K562 (cell line): Measurements from ENCODE around the gene FAM83E. TPM values are rescaled to one million over a fixed set of nuclear protein-coding genes. Genes with fewer than 3 reads are reported as not detected.

Source experiments
- ATAC-seq: fragments of 200-7000 bp; cut with Tn5 transposase; 3 replicates; pipeline ENCODE4 v1.9.1; 2020; ENCODE audit warnings: moderate library complexity
- BruUV-seq: library from RNA; stranded (reverse); fragments of 400-500 nt; replicated peaks from 2 replicates; lab custom pipeline; 2021; lab: Mats Ljungman, UMichigan
- CTCF ChIA-PET: fragments of 300-600 bp; formaldehyde crosslinking; extraction: SDS; loops from one replicate; lab custom pipeline; 2021; ENCODE audit warnings: low intra/inter-chr PET ratio; lab: Yijun Ruan, JAX
- POLR2A ChIA-PET: fragments of 300-600, 350-650 bp; sonication (Branson Sonifier 250); formaldehyde crosslinking; extraction: SDS; loops from one replicate; lab custom pipeline; 2021; ENCODE audit warnings: antibody characterized with exemption, inconsistent platforms; lab: Yijun Ruan, JAX
- DNase-seq, 4 experiments: peaks; one replicate each; pipeline versions ENCODE4 v3.0.0 to v3.0.0-alpha.2; 2011 to 2018; ENCODE audit warnings: low spot score in 3 of 4, mixed read lengths in 3 of 4; ENCODE audit errors: extremely low read depth in 1 of 4
- FAIRE-seq: peaks from 2 replicates; lab custom pipeline; 2011; peaks lifted over from hg19 to GRCh38; lab: Jason Lieb, UNC
- H2AFZ ChIP-seq: 2 replicates; pipeline ENCODE4 v1.6.0; 2011; ENCODE audit warnings: low read depth, low read length, control low read depth, inconsistent platforms
- H3K27ac ChIP-seq: fragments of 200-600 bp; 3 replicates; pipeline ENCODE4 v1.8.0; 2011; ENCODE audit warnings: low read depth, mild to moderate bottlenecking, control low read depth, inconsistent platforms, low read length, moderate library complexity, mixed read lengths; ENCODE audit errors: extremely low read depth
- H3K27me3 ChIP-seq, 2 experiments: fragments of 300-600 bp in 1 of 2; 2 replicates in 1 of 2; 3 replicates in 1 of 2; pipeline versions ENCODE4 v1.6.0 to v1.8.0; 2011; ENCODE audit warnings: inconsistent platforms in 2 of 2, low read length in 2 of 2, mild to moderate bottlenecking in 1 of 2, mixed read lengths in 1 of 2, moderate library complexity in 1 of 2; ENCODE audit not compliant: control insufficient read depth in 2 of 2, insufficient read depth in 2 of 2
- H3K36me3 ChIP-seq: fragments of 300-600 bp; 3 replicates; pipeline ENCODE4 v1.8.0; 2011; ENCODE audit warnings: mild to moderate bottlenecking, low read length, inconsistent platforms; ENCODE audit not compliant: control insufficient read depth, insufficient read depth
- H3K4me1 ChIP-seq, 2 experiments: fragments of 200-600 bp in 1 of 2; replicated peaks in 1 of 2; 2 replicates in 1 of 2; 3 replicates in 1 of 2; pipeline versions ENCODE4 v1.5.1 to v1.8.0; 2011; ENCODE audit warnings: inconsistent platforms in 2 of 2, low read length in 2 of 2, mild to moderate bottlenecking in 1 of 2, mixed read lengths in 1 of 2, moderate library complexity in 1 of 2; ENCODE audit not compliant: control insufficient read depth in 2 of 2, insufficient read depth in 2 of 2
- H3K4me2 ChIP-seq: 2 replicates; pipeline ENCODE4 v1.6.1; 2011; ENCODE audit warnings: low read length, control low read depth, inconsistent platforms, mixed read lengths; ENCODE audit not compliant: insufficient read depth
- H3K4me3 ChIP-seq: fragments of 200-600 bp; sonication (generic), shearing (Covaris generic); 2 replicates; pipeline ENCODE4 v1.5.1; 2016; ENCODE audit warnings: control low read depth, inconsistent platforms
- H3K79me2 ChIP-seq: fragments of 200-600 bp; 3 replicates; pipeline ENCODE4 v1.8.0; 2011; ENCODE audit warnings: low read length, inconsistent platforms; ENCODE audit not compliant: control insufficient read depth, insufficient read depth
- H3K9ac ChIP-seq, 2 experiments: 2 replicates each; pipeline versions ENCODE4 v1.6.0 to v1.6.1; 2011; ENCODE audit warnings: low read depth in 2 of 2, low read length in 2 of 2, control low read depth in 1 of 2, inconsistent platforms in 1 of 2, mild to moderate bottlenecking in 1 of 2, mixed read lengths in 1 of 2; ENCODE audit not compliant: insufficient read depth in 1 of 2
- H3K9me1 ChIP-seq: one replicate; pipeline ENCODE4 v1.6.0; 2011; ENCODE audit warnings: inconsistent platforms, mild to moderate bottlenecking, low read length, moderate library complexity; ENCODE audit not compliant: control insufficient read depth, insufficient read depth
- H3K9me3 ChIP-seq: replicated peaks from 2 replicates; pipeline ENCODE4 v1.5.1; 2011; ENCODE audit warnings: low read depth, low read length, inconsistent platforms; ENCODE audit not compliant: control insufficient read depth, insufficient read depth
- H4K20me1 ChIP-seq: replicated peaks from 2 replicates; pipeline ENCODE4 v1.6.1; 2011; ENCODE audit warnings: low read length, inconsistent platforms, mixed read lengths; ENCODE audit not compliant: control insufficient read depth, insufficient read depth
- CBX3 ChIP-seq, 2 experiments: IDR thresholded peaks; 1 replicate in 1 of 2; 2 replicates in 1 of 2; pipeline ENCODE4 v1.6.1; 2012; ENCODE audit warnings: inconsistent platforms in 2 of 2, low read length in 2 of 2, borderline replicate concordance in 1 of 2, control low read depth in 1 of 2
- CSDE1 ChIP-seq, 2 experiments: fragments of 450-650 bp; IDR thresholded peaks; 2 replicates each; pipeline ENCODE4 v1.6.1; 2016; ENCODE audit warnings: mild to moderate bottlenecking in 1 of 2
- FOXK1 ChIP-seq: sonication (generic); formaldehyde crosslinking; IDR thresholded peaks from 2 replicates; pipeline ENCODE4 v1.8.0; 2022; ENCODE audit warnings: missing genetic modification reagents, mild to moderate bottlenecking, borderline replicate concordance
- NBN ChIP-seq: fragments of 450-650 bp; IDR thresholded peaks from 2 replicates; pipeline ENCODE4 v1.6.1; 2016; ENCODE audit warnings: low read depth, mild to moderate bottlenecking
- ZBTB9 ChIP-seq: fragments of 450-650 bp; formaldehyde crosslinking; IDR thresholded peaks from 2 replicates; pipeline ENCODE4 v1.4.0; 2020; ENCODE audit warnings: mild to moderate bottlenecking, moderate library complexity
- ZNF407 ChIP-seq: fragments of 450-650 bp; IDR thresholded peaks from 2 replicates; pipeline ENCODE4 v1.6.1; 2016; ENCODE audit warnings: low read depth
- ZZZ3 ChIP-seq: fragments of 450-650 bp; IDR thresholded peaks from 2 replicates; pipeline ENCODE4 v1.6.1; 2016; ENCODE audit warnings: antibody characterized with exemption, mild to moderate bottlenecking, moderate library complexity
- WGBS: fragments of 100-300 bp; shearing (Covaris generic); methylation state at CpG from one replicate; pipeline ENCODE4 v1.1.6; 2016; ENCODE audit warnings: low coverage, mixed read lengths; ENCODE audit not compliant: insufficient coverage; ENCODE audit errors: missing lambda C conversion rate; 5-methylcytosine and 5-hydroxymethylcytosine counted together
- in situ Hi-C: fragments of 300-500 bp; cut with MboI; formaldehyde crosslinking; loops from 4 replicates; pipeline ENCODE4 v1.15.0; 2018; ENCODE audit warnings: inconsistent platforms, mixed read lengths
- intact Hi-C: fragments of 100-400 bp; cut with micrococcal nuclease; formaldehyde crosslinking; loops from 2 replicates; pipeline ENCODE4 v1.14.2; 2022
- polyA plus RNA-seq, 8 experiments: library from polyadenylated mRNA; depleted of rRNA in 4 of 8; stranded (reverse) in 5 of 8; unstranded in 3 of 8; fragments of >200 nt; fragmentation: Nextera tagmentation in 2 of 8; fragmentation: Illumina TruSeq in 1 of 8; extraction: Ambion mirVana in 2 of 8; extraction: Trizol in 1 of 8; gene quantifications; 2 replicates each; pipeline versions ENCODE4 v1.2.1 to v1.2.3, GENCODE V29; 2011 to 2014; ENCODE audit warnings: inconsistent platforms in 1 of 8, missing spikeins in 1 of 8
- total RNA-seq, 7 experiments: library from RNA; depleted of rRNA in 6 of 7; stranded (reverse); fragments of >200 nt in 6 of 7; fragmentation: Illumina TruSeq in 2 of 7; extraction: Trizol in 2 of 7; gene quantifications; 2 replicates each; pipeline versions ENCODE4 v1.2.1 to v1.2.3, GENCODE V29; 2011 to 2021; ENCODE audit warnings: low replicate concordance in 1 of 7

FAM83E gene
- total and polyA plus RNA-seq, 9 of the 15 experiments (the other 6 are each of a cell fraction or from before 2014, with no cell fraction given) = 0.15 to 0.87 (median 0.29) TPM; not detected in 4

- TF ChIP-seq CBX3 (IDR thresholded peaks at IDR 0.05; ENCODE audit: borderline replicate concordance in 1 of 2, low read length in 2 of 2) = no peak
- TF ChIP-seq ZZZ3 = no peak
- TF ChIP-seq FOXK1 (CRISPR knock-in tag) = no peak
- TF ChIP-seq ZBTB9 (CRISPR knock-in tag) = no peak
- TF ChIP-seq NBN = no peak
Measured at GRCh38 chr19:48644839-48645619, 30.2 kb upstream of the FAM83E start (continued).

- no peak for FAIRE-seq
- Histone ChIP-seq H3K79me2 (peaks cover 7% of the 10 kb centered on the region; the same call in 2 of the 3 replicates), H3K9me1 (no peaks in the 10 kb centered on the region), H3K36me3 (no peaks in the 10 kb centered on the region), H3K4me2 (peak overlapping the region; percentile 84), H3K27me3 (no peaks in the 10 kb centered on the region), H3K4me1 (peaks cover 21 to 44% of the 10 kb centered on the region in 2 experiments; a peak in 4 of 5 replicates), H4K20me1 (no peaks in the 10 kb centered on the region), H3K27ac (no peak overlapping the region), H2AFZ (peak overlapping the region; percentile 73), H3K9me3 (no peaks in the 10 kb centered on the region), H3K4me3 (no peak overlapping the region), H3K9ac (peak overlapping the region in 1 of 2 experiments; percentile 40; a peak in 1 of 4 replicates)
- ChIA-PET POLR2A (interaction anchor here (0.6 to 1.0 kb wide), 2 partner anchors 103 to 156 kb away, joined by 3 read pairs; no protein-coding TSS in a partner anchor), CTCF (interaction anchor here (0.8 kb wide), 1 partner anchor 94 kb away, joined by 4 read pairs; no protein-coding TSS in a partner anchor)
- ATAC-seq = no peak
- no peak for DNase-seq
- BruUV-seq = no TSS peak
- TF ChIP-seq ZNF407 = 0 out of 2 replicates have a peak, but pooled peaks have one; percentile 8
- no peak for TF ChIP-seq CSDE1 (IDR thresholded peaks at IDR 0.05)
- in situ Hi-C loops (loop anchor here (5.0 to 10.0 kb wide), 2 partner anchors 193 to 330 kb away; partner anchors contain the start of gene HSD17B14), intact Hi-C loops (no loop called here)
- WGBS = 68% methylated on average over 4 of the region's 4 CpGs
Measured at GRCh38 chr19:48644355-48644754, 29.5 kb upstream of the FAM83E start.
